Esophagus squamous epithelium (tissue), 4 donors: ENCODE data around the gene USP35.

Experiments used
- POLR2A ChIP-seq, 4 donors: fragments of 450-650 bp; IDR thresholded peaks; one replicate each; pipeline ENCODE4 v1.6.1; 2017; ENCODE audit warnings: antibody characterized with exemption in 4 of 4, mild to moderate bottlenecking in 4 of 4, moderate library complexity in 3 of 4
- TF ChIP-seq, protein P1 (sequence below), 6 experiments: fragments of 450-650 bp in 4 of 6; fragments of 200-600 bp in 2 of 6; sonication (generic) in 2 of 6; IDR thresholded peaks; one replicate each; pipeline ENCODE4 v1.5.1; 2016 to 2019; ENCODE audit warnings: antibody characterized with exemption in 6 of 6, mild to moderate bottlenecking in 4 of 6, moderate library complexity in 4 of 6

DNA sequence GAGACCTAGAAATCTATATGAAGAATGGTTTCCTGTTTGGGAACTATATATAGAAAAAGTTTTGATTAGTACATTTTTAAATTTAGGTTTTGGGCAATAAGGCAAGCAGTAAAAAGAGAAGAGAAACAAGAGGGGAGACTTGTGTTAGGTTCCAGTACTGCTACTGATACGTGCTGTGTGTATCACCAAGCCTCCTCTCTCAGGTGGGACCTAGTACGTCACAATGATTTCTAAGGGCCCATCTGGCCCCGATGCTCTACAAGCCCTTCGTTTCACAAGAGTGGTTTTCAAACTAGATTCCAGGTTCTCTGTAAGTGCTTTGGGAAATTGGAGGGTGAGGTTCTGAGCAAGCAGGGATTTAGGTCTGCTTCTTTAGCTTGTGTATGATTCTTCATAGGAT, 39.2 kb downstream of the USP35 start:
- TF ChIP-seq, protein P1, sequence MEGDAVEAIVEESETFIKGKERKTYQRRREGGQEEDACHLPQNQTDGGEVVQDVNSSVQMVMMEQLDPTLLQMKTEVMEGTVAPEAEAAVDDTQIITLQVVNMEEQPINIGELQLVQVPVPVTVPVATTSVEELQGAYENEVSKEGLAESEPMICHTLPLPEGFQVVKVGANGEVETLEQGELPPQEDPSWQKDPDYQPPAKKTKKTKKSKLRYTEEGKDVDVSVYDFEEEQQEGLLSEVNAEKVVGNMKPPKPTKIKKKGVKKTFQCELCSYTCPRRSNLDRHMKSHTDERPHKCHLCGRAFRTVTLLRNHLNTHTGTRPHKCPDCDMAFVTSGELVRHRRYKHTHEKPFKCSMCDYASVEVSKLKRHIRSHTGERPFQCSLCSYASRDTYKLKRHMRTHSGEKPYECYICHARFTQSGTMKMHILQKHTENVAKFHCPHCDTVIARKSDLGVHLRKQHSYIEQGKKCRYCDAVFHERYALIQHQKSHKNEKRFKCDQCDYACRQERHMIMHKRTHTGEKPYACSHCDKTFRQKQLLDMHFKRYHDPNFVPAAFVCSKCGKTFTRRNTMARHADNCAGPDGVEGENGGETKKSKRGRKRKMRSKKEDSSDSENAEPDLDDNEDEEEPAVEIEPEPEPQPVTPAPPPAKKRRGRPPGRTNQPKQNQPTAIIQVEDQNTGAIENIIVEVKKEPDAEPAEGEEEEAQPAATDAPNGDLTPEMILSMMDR (IDR thresholded peaks at IDR 0.05), result no peak
- TF ChIP-seq POLR2A (IDR thresholded peaks at IDR 0.05), result no peak
